WTC11 (cell line): Measurements from ENCODE around the gene LAMB4. TPM values are rescaled to one million over a fixed set of nuclear protein-coding genes. Genes with fewer than 3 reads are reported as not detected.

ENCODE experiments used
- ATAC-seq: fragments of 200-7000 bp; cut with Tn5 transposase; 2 replicates; pipeline ENCODE4 v1.10.0; 2021; ENCODE audit warnings: mild to moderate bottlenecking, moderate library complexity
- CTCF ChIA-PET: fragments of 300-600 bp; sonication (Branson Sonifier 250); formaldehyde crosslinking; loops from one replicate; lab custom pipeline; 2021; ENCODE audit warnings: antibody characterized with exemption; lab: Charles Lee
- POLR2A ChIA-PET: fragments of 350-600 bp; sonication (Branson Sonifier 250); formaldehyde crosslinking; loops from one replicate; lab custom pipeline; 2021; ENCODE audit warnings: antibody characterized with exemption; lab: Charles Lee
- DNase-seq: peaks from one replicate; pipeline ENCODE4 v3.0.0; 2021; ENCODE audit warnings: low spot score
- H3K27ac Mint-ChIP-seq: 2 replicates; pipeline ENCODE4 v1.8.0; 2021; ENCODE audit warnings: mixed read lengths
- H3K27me3 Mint-ChIP-seq: 2 replicates; pipeline ENCODE4 v1.8.0; 2021; ENCODE audit warnings: low read depth, mild to moderate bottlenecking, moderate library complexity, mixed read lengths
- H3K36me3 Mint-ChIP-seq: 2 replicates; pipeline ENCODE4 v1.8.0; 2021; ENCODE audit warnings: mixed read lengths
- H3K4me1 Mint-ChIP-seq: 2 replicates; pipeline ENCODE4 v1.8.0; 2022; ENCODE audit warnings: mixed read lengths
- H3K4me3 Mint-ChIP-seq: 2 replicates; pipeline ENCODE4 v1.8.0; 2021; ENCODE audit warnings: mild to moderate bottlenecking, moderate library complexity, mixed read lengths
- H3K9me3 Mint-ChIP-seq: 2 replicates; pipeline ENCODE4 v1.8.0; 2021; ENCODE audit warnings: mixed read lengths
- AR ChIP-seq: fragments of 250-450 bp; sonication (Bioruptor Pico); IDR thresholded peaks from 2 replicates; pipeline ENCODE4 v1.9.0; 2021; ENCODE audit warnings: mild to moderate bottlenecking
- ATF2 ChIP-seq: sonication (generic); formaldehyde crosslinking; IDR thresholded peaks from 2 replicates; pipeline ENCODE4 v1.8.1; 2022; ENCODE audit warnings: low read depth, missing genetic modification reagents, borderline replicate concordance
- ATF6 ChIP-seq: sonication (generic); formaldehyde crosslinking; IDR thresholded peaks from 2 replicates; pipeline ENCODE4 v1.8.1; 2023; ENCODE audit warnings: mild to moderate bottlenecking, missing genetic modification reagents
- E2F1 ChIP-seq: sonication (generic); formaldehyde crosslinking; IDR thresholded peaks from 2 replicates; pipeline ENCODE4 v1.8.0; 2022; ENCODE audit warnings: mild to moderate bottlenecking, missing genetic modification reagents
- EMX1 ChIP-seq: fragments of 250-450 bp; sonication (Bioruptor Pico); IDR thresholded peaks from 2 replicates; pipeline ENCODE4 v1.8.0; 2021; ENCODE audit warnings: mild to moderate bottlenecking
- ESRRA ChIP-seq: sonication (generic); formaldehyde crosslinking; IDR thresholded peaks from 2 replicates; pipeline ENCODE4 v1.8.1; 2022; ENCODE audit warnings: mild to moderate bottlenecking, missing genetic modification reagents, borderline replicate concordance
- FOXJ3 ChIP-seq: sonication (generic); formaldehyde crosslinking; IDR thresholded peaks from 2 replicates; pipeline ENCODE4 v1.9.0; 2021; ENCODE audit warnings: missing genetic modification reagents, mild to moderate bottlenecking, borderline replicate concordance
- FOXK1 ChIP-seq: sonication (generic); formaldehyde crosslinking; IDR thresholded peaks from 2 replicates; pipeline ENCODE4 v1.8.0; 2022; ENCODE audit warnings: mild to moderate bottlenecking, moderate library complexity, missing genetic modification reagents
- GABPB1 ChIP-seq: sonication (generic); formaldehyde crosslinking; IDR thresholded peaks from 2 replicates; pipeline ENCODE4 v1.8.1; 2023; ENCODE audit warnings: mild to moderate bottlenecking, missing genetic modification reagents
- HMGA2 ChIP-seq: fragments of 250-450 bp; sonication (Bioruptor Pico); IDR thresholded peaks from 2 replicates; pipeline ENCODE4 v1.4.0; 2021; ENCODE audit warnings: mild to moderate bottlenecking, moderate library complexity
- HMGXB4 ChIP-seq: sonication (generic); formaldehyde crosslinking; IDR thresholded peaks from 2 replicates; pipeline ENCODE4 v1.8.1; 2023; ENCODE audit warnings: mild to moderate bottlenecking, moderate library complexity, missing genetic modification reagents
- NFATC4 ChIP-seq: fragments of 250-450 bp; sonication (Bioruptor Pico); IDR thresholded peaks from 2 replicates; pipeline ENCODE4 v1.9.0; 2021; ENCODE audit warnings: mild to moderate bottlenecking
- NFE2L1 ChIP-seq: sonication (generic); formaldehyde crosslinking; IDR thresholded peaks from 2 replicates; pipeline ENCODE4 v1.8.1; 2023; ENCODE audit warnings: missing genetic modification reagents
- NFYB ChIP-seq: sonication (generic); formaldehyde crosslinking; conservative IDR thresholded peaks from 2 replicates; pipeline ENCODE4 v1.8.0; 2022; ENCODE audit warnings: low read depth, missing genetic modification reagents
- PRDM15 ChIP-seq: sonication (generic); formaldehyde crosslinking; IDR thresholded peaks from 2 replicates; pipeline ENCODE4 v1.8.0; 2022; ENCODE audit warnings: missing genetic modification reagents
- SP1 ChIP-seq: sonication (generic); formaldehyde crosslinking; conservative IDR thresholded peaks from 2 replicates; pipeline ENCODE4 v1.8.1; 2022; ENCODE audit warnings: missing genetic modification reagents
- TEAD1 ChIP-seq: sonication (generic); formaldehyde crosslinking; IDR thresholded peaks from 2 replicates; pipeline ENCODE4 v1.8.0; 2022; ENCODE audit warnings: mild to moderate bottlenecking, missing genetic modification reagents
- USF1 ChIP-seq: sonication (generic); formaldehyde crosslinking; IDR thresholded peaks from 2 replicates; pipeline ENCODE4 v1.8.0; 2022; ENCODE audit warnings: mild to moderate bottlenecking, missing genetic modification reagents
- ZNF121 ChIP-seq: sonication (generic); formaldehyde crosslinking; IDR thresholded peaks from 2 replicates; pipeline ENCODE4 v1.8.0; 2023; ENCODE audit warnings: missing genetic modification reagents
- ZNF232 ChIP-seq: sonication (generic); formaldehyde crosslinking; IDR thresholded peaks from 2 replicates; pipeline ENCODE4 v1.8.0; 2022; ENCODE audit warnings: mild to moderate bottlenecking, missing genetic modification reagents
- ZNF317 ChIP-seq: sonication (generic); formaldehyde crosslinking; IDR thresholded peaks from 2 replicates; pipeline ENCODE4 v1.8.1; 2023; ENCODE audit warnings: low read depth, mild to moderate bottlenecking, moderate library complexity, missing genetic modification reagents, borderline replicate concordance
- ZNF671 ChIP-seq: fragments of 250-450 bp; sonication (Bioruptor Pico); IDR thresholded peaks from 2 replicates; pipeline ENCODE4 v1.8.0; 2021; ENCODE audit warnings: mild to moderate bottlenecking
- total RNA-seq: library from RNA; stranded (reverse); gene quantifications from 3 replicates; pipeline ENCODE4 v1.2.3, GENCODE V29; 2021

The LAMB4 gene
- total RNA-seq, 1 experiment from 2014 or later: not detected

- CTCF ChIA-PET: interaction anchor here (0.7 kb wide), 1 partner anchor 243 kb away, joined by 3 read pairs; no protein-coding TSS in a partner anchor
These were observed 8.0 kb downstream of the LAMB4 start for GRCh38 chr7:108122181-108122580.

GRCh38 chr7:108120933-108121332, 9.2 kb downstream of the LAMB4 start:
- ChIA-PET CTCF (interaction anchor here (0.6 to 1.1 kb wide), 2 partner anchors 22 to 24 kb away, joined by 3 to 5 read pairs; no protein-coding TSS in a partner anchor), POLR2A (interaction anchor here (0.6 kb wide), 1 partner anchor 11 kb away, joined by 3 read pairs; no protein-coding TSS in a partner anchor)
- no peak for TF ChIP-seq NFE2L1 (CRISPR knock-in tag)
- no peak for TF ChIP-seq PRDM15
- TF ChIP-seq HMGXB4 (CRISPR knock-in tag): no peak
- TF ChIP-seq ESRRA (CRISPR knock-in tag): no peak
- no peak for TF ChIP-seq USF1 (CRISPR knock-in tag)
- no peak for TF ChIP-seq NFATC4 (CRISPR knock-in tag)
- TF ChIP-seq FOXK1 (CRISPR knock-in tag): no peak
- TF ChIP-seq ZNF232 (CRISPR knock-in tag): no peak
- TF ChIP-seq GABPB1 (CRISPR knock-in tag): no peak
- TF ChIP-seq AR (CRISPR knock-in tag): no peak
- TF ChIP-seq NFYB (CRISPR knock-in tag): no peak
- TF ChIP-seq TEAD1: no peak
- TF ChIP-seq ZNF317: no peak
- no peak for TF ChIP-seq E2F1 (CRISPR knock-in tag)
- no peak for TF ChIP-seq ATF6 (CRISPR knock-in tag)
- TF ChIP-seq HMGA2 (CRISPR knock-in tag): no peak
- TF ChIP-seq SP1: no peak
- no peak for TF ChIP-seq FOXJ3 (CRISPR knock-in tag)
- TF ChIP-seq ATF2 (CRISPR knock-in tag): no peak
- no peak for TF ChIP-seq EMX1 (CRISPR knock-in tag)
- Mint-ChIP-seq H3K27ac (no peak overlapping the region), H3K27me3 (no peaks in the 10 kb centered on the region), H3K36me3 (no peaks in the 10 kb centered on the region), H3K4me1 (no peaks in the 10 kb centered on the region), H3K4me3 (no peak overlapping the region), H3K9me3 (no peaks in the 10 kb centered on the region)
- ATAC-seq (no peak), DNase-seq (no peak)

More at GRCh38 chr7:108122181-108122580, 8.0 kb downstream of the LAMB4 start:
- H3K27me3 Mint-ChIP-seq: no peaks in the 10 kb centered on the region
- H3K36me3 Mint-ChIP-seq: no peaks in the 10 kb centered on the region
- no peaks in the 10 kb centered on the region for H3K4me1 Mint-ChIP-seq
- POLR2A ChIA-PET: no interaction called here
- H3K27ac Mint-ChIP-seq: no peak overlapping the region
- no peak for DNase-seq
- TF ChIP-seq ZNF121: no peak
- no peak for TF ChIP-seq HMGA2 (CRISPR knock-in tag)
- TF ChIP-seq ZNF671 (CRISPR knock-in tag): no peak
- TF ChIP-seq, all 79 proteins: peak for 0
- ATAC-seq: no peak
- no peak overlapping the region for H3K4me3 Mint-ChIP-seq
- H3K9me3 Mint-ChIP-seq: no peaks in the 10 kb centered on the region
